AG04449 (cell line): Measurements from ENCODE around the gene APOD.
"Not testable (repeated sequence)": the region's sequence is repeated elsewhere in the genome, so short reads cannot be mapped to it uniquely, and the experiment has no call there.

ENCODE experiments used
- CTCF ChIA-PET: fragments of 350-600 bp; formaldehyde crosslinking; extraction: SDS; loops from one replicate; lab custom pipeline; 2021; ENCODE audit warnings: antibody characterized with exemption; lab: Yijun Ruan, JAX
- POLR2A ChIA-PET: fragments of 400-600, 350-600 bp; formaldehyde crosslinking; extraction: SDS; loops from one replicate; lab custom pipeline; 2020; ENCODE audit warnings: antibody characterized with exemption, inconsistent platforms; lab: Yijun Ruan, JAX
- DNase-seq: peaks from one replicate; pipeline ENCODE4 v3.0.0-alpha.2; 2010; ENCODE audit warnings: low read depth, low spot score
- H3K4me3 ChIP-seq: 2 replicates; pipeline ENCODE4 v1.5.1; 2011; ENCODE audit warnings: low read depth, mild to moderate bottlenecking, control low read depth, low read length
- CTCF ChIP-seq: IDR thresholded peaks from one replicate; pipeline ENCODE4 v1.5.1; 2011; ENCODE audit warnings: mild to moderate bottlenecking, moderate library complexity, low read length, control low read depth, inconsistent platforms; ENCODE audit not compliant: insufficient read depth; ENCODE audit errors: missing control alignments

Gene APOD

GRCh38 chr3:195597229-195597628, 13.5 kb upstream of the APOD start:
- H3K4me3 ChIP-seq = no peak overlapping the region
- ChIA-PET POLR2A (no interaction called here), CTCF (interaction anchor here (1.3 kb wide), 1 partner anchor 12 kb away, joined by 3 read pairs; no protein-coding TSS in a partner anchor)
- TF ChIP-seq CTCF = no peak
- no peak for DNase-seq

DNA sequence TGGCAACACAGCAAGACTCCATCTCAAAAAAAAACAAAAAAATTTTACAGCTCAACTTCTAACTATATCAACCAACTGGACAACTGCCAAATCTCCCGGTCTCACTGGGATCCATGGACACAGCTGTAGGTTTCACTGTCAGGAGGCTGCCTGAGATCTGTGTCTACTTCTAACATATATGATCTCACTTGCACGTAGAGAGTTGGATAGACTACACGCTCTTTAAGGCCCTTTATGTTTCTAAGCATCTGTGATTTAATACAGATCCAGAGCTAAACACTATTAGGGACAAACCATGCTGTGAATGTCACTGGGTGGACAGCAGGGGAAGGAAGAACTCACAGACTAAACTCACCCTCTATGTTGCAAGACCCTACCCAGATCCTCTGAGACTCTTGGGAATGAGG, 13.0 kb upstream of the APOD start:
- ChIA-PET CTCF (interaction anchor here (1.3 kb wide), 1 partner anchor 12 kb away, joined by 3 read pairs; no protein-coding TSS in a partner anchor), POLR2A (no interaction called here)
- TF ChIP-seq CTCF = no peak
- no peak overlapping the region for H3K4me3 ChIP-seq
- no peak for DNase-seq

GRCh38 chr3:195595785-195596531, 12.2 kb upstream of the APOD start:
- H3K4me3 ChIP-seq = no peak overlapping the region
- no peak for TF ChIP-seq CTCF
- CTCF ChIA-PET = no interaction called here
- POLR2A ChIA-PET = no interaction called here
- DNase-seq = no peak

DNA sequence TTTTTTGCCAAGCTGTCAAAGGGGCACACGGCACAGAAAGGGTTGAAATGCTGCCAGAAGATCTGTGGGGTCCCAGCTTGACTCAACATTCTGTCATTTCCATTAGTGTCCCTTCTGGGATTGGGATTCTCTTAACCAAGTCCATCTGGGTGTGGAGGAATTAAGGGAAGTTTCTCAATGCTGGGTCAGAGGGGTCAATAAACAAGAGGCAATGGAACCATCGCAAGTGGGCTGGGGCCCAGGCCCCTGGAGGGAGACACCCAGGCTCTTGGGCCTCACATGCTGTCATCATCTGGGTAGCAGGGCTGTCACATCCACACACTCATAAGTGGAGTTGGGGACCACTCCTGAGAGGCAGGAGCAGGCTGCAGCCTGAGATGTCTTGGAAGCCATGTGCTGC, 8.1 kb upstream of the APOD start:
- ChIA-PET POLR2A (no interaction called here), CTCF (no interaction called here)
- DNase-seq = no peak
- no peak for TF ChIP-seq CTCF
- no peak overlapping the region for H3K4me3 ChIP-seq

- TF ChIP-seq CTCF = no peak
- H3K4me3 ChIP-seq = no peak overlapping the region
- ChIA-PET POLR2A (no interaction called here), CTCF (no interaction called here)
- DNase-seq = no peak
These were observed 7.5 kb upstream of the APOD start for GRCh38 chr3:195591220-195591619.

DNA sequence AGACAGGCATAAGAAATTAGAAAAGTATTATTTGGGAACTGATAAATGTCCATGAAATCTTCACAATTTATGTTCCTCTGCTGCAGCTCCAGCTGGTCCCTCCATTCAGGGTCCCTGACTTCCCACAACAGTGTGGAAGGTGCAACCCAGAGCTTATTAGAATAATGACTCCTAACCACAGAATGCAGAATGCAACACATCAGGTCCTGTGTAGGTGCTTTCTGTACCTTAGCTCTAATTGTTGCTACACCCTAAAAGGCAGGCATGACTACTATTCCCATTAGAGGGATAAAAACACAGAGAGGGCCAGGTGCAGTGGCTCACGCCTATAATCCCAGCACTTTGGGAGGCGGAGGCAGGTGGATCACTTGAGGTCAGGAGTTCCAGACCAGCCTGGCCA, 6.6 kb upstream of the APOD start:
- CTCF ChIA-PET, POLR2A ChIA-PET: not testable (repeated sequence)

GRCh38 chr3:195589796-195590195, 6.1 kb upstream of the APOD start:
- DNase-seq, POLR2A ChIA-PET, CTCF ChIA-PET, H3K4me3 ChIP-seq: not testable (repeated sequence)

More for the DNA sequence above, 6.6 kb upstream of the APOD start:
- not testable (repeated sequence) for H3K4me3 ChIP-seq, DNase-seq
